ENCODE data around the gene PTPRN2. TPM values are rescaled to one million over a fixed set of nuclear protein-coding genes. Genes with fewer than 3 reads are reported as not detected.
A peak's percentile ranks its signal among the peaks of the same experiment; 100 is the strongest.

PTPRN2 gene
- polyA plus RNA-seq, 1 experiment = 0.02 TPM

GRCh38 chr7:157568106-157568769 lies 1019.4 kb downstream of the PTPRN2 start:
- Histone ChIP-seq H3K4me3 (ENCODE audit: low read depth, low read length) (0 out of 2 replicates have a peak overlapping the region, but pooled peaks have one; percentile 4), H3K27me3 (ENCODE audit: control insufficient read depth, insufficient read depth, low read length) (no peaks in the 10 kb centered on the region), H3K9me3 (ENCODE audit: control insufficient read depth, insufficient read depth, low read length) (peaks cover 74% of the 10 kb centered on the region), H3K27ac (ENCODE audit: low read depth, low read length) (no peak overlapping the region)
- POLR2A ChIA-PET = no interaction called here
- no peak for TF ChIP-seq CTCF (IDR thresholded peaks at IDR 0.05; ENCODE audit: low read depth, low read length)
- no peak for DNase-seq (ENCODE audit: low read depth, low spot score)
- CTCF ChIA-PET = no interaction called here

GRCh38 chr7:157567666-157568065 lies 1020.0 kb downstream of the PTPRN2 start:
- H3K27me3 ChIP-seq (ENCODE audit: control insufficient read depth, insufficient read depth, low read length) = no peaks in the 10 kb centered on the region
- ChIA-PET POLR2A (no interaction called here), CTCF (no interaction called here)
- peaks cover 73% of the 10 kb centered on the region for H3K9me3 ChIP-seq (ENCODE audit: control insufficient read depth, insufficient read depth, low read length)
- TF ChIP-seq CTCF (IDR thresholded peaks at IDR 0.05; ENCODE audit: low read depth, low read length) = no peak
- H3K4me3 ChIP-seq (ENCODE audit: low read depth, low read length) = no peak overlapping the region
- no peak for DNase-seq (ENCODE audit: low read depth, low spot score)
- H3K27ac ChIP-seq (ENCODE audit: low read depth, low read length) = no peak overlapping the region

- CTCF ChIA-PET = no interaction called here
- DNase-seq (ENCODE audit: low read depth, low spot score) = no peak
- Histone ChIP-seq H3K27me3 (ENCODE audit: control insufficient read depth, insufficient read depth, low read length) (no peaks in the 10 kb centered on the region), H3K4me3 (ENCODE audit: low read depth, low read length) (no peak overlapping the region), H3K27ac (ENCODE audit: low read depth, low read length) (no peak overlapping the region), H3K9me3 (ENCODE audit: control insufficient read depth, insufficient read depth, low read length) (peaks cover 79% of the 10 kb centered on the region)
- no peak for TF ChIP-seq CTCF (IDR thresholded peaks at IDR 0.05; ENCODE audit: low read depth, low read length)
- POLR2A ChIA-PET = no interaction called here
Observed at GRCh38 chr7:157566631-157567006, 1021.0 kb downstream of the PTPRN2 start.

- no peak for TF ChIP-seq CTCF (IDR thresholded peaks at IDR 0.05; ENCODE audit: low read depth, low read length)
- CTCF ChIA-PET = no interaction called here
- DNase-seq (ENCODE audit: low read depth, low spot score) = no peak
Observed at GRCh38 chr7:157565981-157566630, 1021.5 kb downstream of the PTPRN2 start.

GRCh38 chr7:157565201-157565626 lies 1022.4 kb downstream of the PTPRN2 start:
- no peak overlapping the region for H3K27ac ChIP-seq (ENCODE audit: low read depth, low read length)
- DNase-seq (ENCODE audit: low read depth, low spot score) = no peak
- POLR2A ChIA-PET = no interaction called here

More at GRCh38 chr7:157565981-157566630, 1021.5 kb downstream of the PTPRN2 start:
- H3K27ac ChIP-seq (ENCODE audit: low read depth, low read length) = no peak overlapping the region
- peaks cover 84% of the 10 kb centered on the region for H3K9me3 ChIP-seq (ENCODE audit: control insufficient read depth, insufficient read depth, low read length)
- H3K27me3 ChIP-seq (ENCODE audit: control insufficient read depth, insufficient read depth, low read length) = no peaks in the 10 kb centered on the region
- no peak overlapping the region for H3K4me3 ChIP-seq (ENCODE audit: low read depth, low read length)
- POLR2A ChIA-PET = no interaction called here

More at GRCh38 chr7:157565201-157565626, 1022.4 kb downstream of the PTPRN2 start:
- Histone ChIP-seq H3K9me3 (ENCODE audit: control insufficient read depth, insufficient read depth, low read length) (peaks cover 87% of the 10 kb centered on the region), H3K27me3 (ENCODE audit: control insufficient read depth, insufficient read depth, low read length) (no peaks in the 10 kb centered on the region), H3K4me3 (ENCODE audit: low read depth, low read length) (no peak overlapping the region)
- TF ChIP-seq CTCF (IDR thresholded peaks at IDR 0.05; ENCODE audit: low read depth, low read length) = no peak
- CTCF ChIA-PET = no interaction called here
